Sciatic nerve (tissue), 2 donors: ENCODE results near the gene NEGR1. TPM values are rescaled to one million over a fixed set of nuclear protein-coding genes. Genes with fewer than 3 reads are reported as not detected.
A peak's percentile ranks its signal among the peaks of the same experiment; 100 is the strongest.

Experiments
- ATAC-seq: fragments of 200-7000 bp; cut with Tn5 transposase; one replicate; pipeline ENCODE4 v1.9.1; 2020; ENCODE audit warnings: mild to moderate bottlenecking, moderate library complexity
- DNase-seq: peaks from one replicate; pipeline ENCODE4 v3.0.0-alpha.2; 2020; ENCODE audit warnings: low spot score
- intact Hi-C: fragments of 100-400 bp; cut with DNase I; formaldehyde crosslinking; loops from one replicate; pipeline ENCODE4 v1.14.2; 2022
- total RNA-seq: library from RNA; stranded (reverse); fragmentation: NEBNext Ultra II Directional; extraction: Animal tissue kit (Norgen Biotek cat#: 25700); gene quantifications from one replicate; pipeline ENCODE4 v1.2.1, GENCODE V29; 2021
- donor health status: DM: no; HTN: no; CAD: no.
- donor health status: DM: no; HTN: no; CAD: no.

The NEGR1 gene
- total RNA-seq, 1 donor from 2014 or later, result 85.5 TPM

- ATAC-seq, result no peak
- intact Hi-C loops, result no loop called here
- DNase-seq, result no peak
Observed at GRCh38 chr1:71502006-71502405, 780.3 kb downstream of the NEGR1 start.

GRCh38 chr1:71498542-71498941, 783.8 kb downstream of the NEGR1 start:
- DNase-seq (no peak), ATAC-seq (no peak)
- intact Hi-C loops, result no loop called here

GRCh38 chr1:71494163-71494562, 788.2 kb downstream of the NEGR1 start:
- intact Hi-C loops, result no loop called here
- ATAC-seq, result no peak
- no peak for DNase-seq

- no peak for DNase-seq
- ATAC-seq, result no peak
- intact Hi-C loops, result no loop called here
Observed at GRCh38 chr1:71492298-71493041, 789.9 kb downstream of the NEGR1 start.

GRCh38 chr1:71490432-71490831, 791.9 kb downstream of the NEGR1 start:
- DNase-seq, result no peak
- intact Hi-C loops, result no loop called here
- ATAC-seq, result peak; percentile 28

GRCh38 chr1:71488555-71489252, 793.6 kb downstream of the NEGR1 start:
- intact Hi-C loops, result loop anchor here (5.0 kb wide), 1 partner anchor 1979 kb away; no protein-coding TSS in a partner anchor
- ATAC-seq, result no peak
- DNase-seq, result no peak

- intact Hi-C loops, result no loop called here
- DNase-seq (no peak), ATAC-seq (no peak)
Observed at GRCh38 chr1:71473331-71473730, 809.0 kb downstream of the NEGR1 start.

- intact Hi-C loops, result no loop called here
- peak; percentile 49 for ATAC-seq
Observed at GRCh38 chr1:71465093-71465492, 817.2 kb downstream of the NEGR1 start.

GRCh38 chr1:71464016-71464415, 818.3 kb downstream of the NEGR1 start:
- ATAC-seq (no peak), DNase-seq (no peak)
- intact Hi-C loops, result no loop called here

More at GRCh38 chr1:71465093-71465492, 817.2 kb downstream of the NEGR1 start:
- DNase-seq, result no peak

- ATAC-seq, result no peak
- intact Hi-C loops, result no loop called here
Observed at GRCh38 chr1:71463144-71463543, 819.2 kb downstream of the NEGR1 start.

GRCh38 chr1:71462247-71462646, 820.1 kb downstream of the NEGR1 start:
- ATAC-seq (no peak), DNase-seq (no peak)
- intact Hi-C loops, result no loop called here

More at GRCh38 chr1:71463144-71463543, 819.2 kb downstream of the NEGR1 start:
- no peak for DNase-seq

- intact Hi-C loops, result no loop called here
- ATAC-seq, result no peak
- DNase-seq, result no peak
Observed at GRCh38 chr1:71461416-71461815, 820.9 kb downstream of the NEGR1 start.

GRCh38 chr1:71448444-71448843, 833.9 kb downstream of the NEGR1 start:
- DNase-seq (no peak), ATAC-seq (no peak)
- intact Hi-C loops, result no loop called here

GRCh38 chr1:71438626-71439025, 843.7 kb downstream of the NEGR1 start:
- intact Hi-C loops, result no loop called here
- DNase-seq (no peak), ATAC-seq (no peak)

GRCh38 chr1:71435951-71436350, 846.4 kb downstream of the NEGR1 start:
- ATAC-seq (no peak), DNase-seq (no peak)
- intact Hi-C loops, result no loop called here

- ATAC-seq, result no peak
- DNase-seq, result no peak
- intact Hi-C loops, result no loop called here
Observed at GRCh38 chr1:71434240-71434639, 848.1 kb downstream of the NEGR1 start.

- DNase-seq, result no peak
- intact Hi-C loops, result no loop called here
- ATAC-seq, result no peak
Observed at GRCh38 chr1:71428029-71428428, 854.3 kb downstream of the NEGR1 start.

GRCh38 chr1:71427066-71427465, 855.3 kb downstream of the NEGR1 start:
- DNase-seq (no peak), ATAC-seq (no peak)
- intact Hi-C loops, result no loop called here

- no peak for DNase-seq
- ATAC-seq, result no peak
- intact Hi-C loops, result no loop called here
Observed at GRCh38 chr1:71424536-71424935, 857.8 kb downstream of the NEGR1 start.

- ATAC-seq, result no peak
- intact Hi-C loops, result no loop called here
- no peak for DNase-seq
Observed at GRCh38 chr1:71422221-71422620, 860.1 kb downstream of the NEGR1 start.

- intact Hi-C loops, result no loop called here
- no peak for ATAC-seq
- DNase-seq, result no peak
Observed at GRCh38 chr1:71417421-71417820, 864.9 kb downstream of the NEGR1 start.
